ENCODE measurements around the gene LPAR1. TPM values are rescaled to one million over a fixed set of nuclear protein-coding genes. Genes with fewer than 3 reads are reported as not detected.

Gene LPAR1
- total and polyA plus RNA-seq, 2 of the 8 experiments (the other 6 are each of a cell fraction or from before 2014, with no cell fraction given), result 3.4 to 5.1 TPM

GRCh38 chr9:110971705-110972104 lies 66.6 kb downstream of the LPAR1 start:
- H3K9me3 ChIP-seq (ENCODE audit: insufficient read depth in 2 of 2, low read depth in 1 of 2, low read length in 1 of 2), result no peaks in the 10 kb centered on the region
- H2BK12ac ChIP-seq (ENCODE audit: low read depth, low read length), result no peak overlapping the region
- POLR2A ChIA-PET (ENCODE audit: partially characterized antibody), result no interaction called here
- CTCF ChIA-PET (ENCODE audit: partially characterized antibody), result no interaction called here
- H2BK20ac ChIP-seq (ENCODE audit: low read length), result 0 out of 2 replicates have a peak overlapping the region, but pooled peaks have one; percentile 11
- no peak overlapping the region for H4K91ac ChIP-seq (replicated peaks; ENCODE audit: insufficient read length, low read length)
- no peaks in the 10 kb centered on the region for H3K79me1 ChIP-seq (ENCODE audit: low read depth, low read length)
- H2AFZ ChIP-seq (ENCODE audit: low read length), result no peak overlapping the region; the same call in 1 of the 2 replicates
- FAIRE-seq (no peak), DNase-seq (ENCODE audit: low read depth in 1 of 2, low spot score in 2 of 2) (no peak)
- no peak overlapping the region for H4K5ac ChIP-seq (ENCODE audit: insufficient read length, low read depth, low read length)
- H3K4ac ChIP-seq (replicated peaks; ENCODE audit: insufficient read length, low read depth, low read length), result no peak overlapping the region
- no peak overlapping the region for H2AK5ac ChIP-seq (ENCODE audit: low read depth, low read length)
- H4K20me1 ChIP-seq (replicated peaks in 1 of 2; ENCODE audit: control insufficient read depth in 1 of 2, insufficient read depth in 2 of 2, low read length in 2 of 2), result no peaks in the 10 kb centered on the region
- no peaks in the 10 kb centered on the region for H3K79me2 ChIP-seq (ENCODE audit: control insufficient read depth in 1 of 2, insufficient read depth in 2 of 2, low read length in 2 of 2)
- peaks cover 0 to 2% (median under 1%) of the 10 kb centered on the region in 4 experiments; a peak in 2 of 7 replicates for H3K4me1 ChIP-seq (replicated peaks in 1 of 4; ENCODE audit: control insufficient read depth in 3 of 4, insufficient read depth in 4 of 4, low read length in 3 of 4)
- H2BK5ac ChIP-seq (ENCODE audit: low read depth, low read length), result no peak overlapping the region
- H3K56ac ChIP-seq (replicated peaks; ENCODE audit: insufficient read length, low read depth, low read length), result no peak overlapping the region
- WGBS, 2 experiments (ENCODE audit: extremely low coverage in 1 of 2, insufficient coverage in 1 of 2, insufficient read length in 1 of 2, insufficient replicate concordance in 2 of 2, low coverage in 1 of 2, low lambda C conversion rate in 2 of 2, missing lambda C conversion rate in 1 of 2), result 91% methylated on average over 5 of the region's 5 CpGs; no CpG with 5 or more reads in 1 of the 2 experiments
- H3K23ac ChIP-seq (ENCODE audit: insufficient read length), result no peak overlapping the region
- H3K36me3 ChIP-seq (ENCODE audit: control insufficient read depth in 2 of 4, insufficient read depth in 4 of 4, low read length in 3 of 4), result no peaks in the 10 kb centered on the region
- no peak overlapping the region for H3K14ac ChIP-seq (ENCODE audit: insufficient read length)
- no peaks in the 10 kb centered on the region for H3K27me3 ChIP-seq (replicated peaks in 1 of 4; ENCODE audit: control insufficient read depth in 3 of 4, extremely low read depth in 1 of 4, insufficient read depth in 3 of 4, low read length in 3 of 4)
- H3K4me3 ChIP-seq (ENCODE audit: extremely low read depth in 1 of 4, insufficient read depth in 2 of 4, low read depth in 3 of 4, low read length in 4 of 4), result no peak overlapping the region
- no peak overlapping the region for H3K27ac ChIP-seq (ENCODE audit: low read depth, low read length)
- no peak overlapping the region for H3K18ac ChIP-seq (ENCODE audit: extremely low read depth, low read length)
- no peak overlapping the region for H3K9ac ChIP-seq (replicated peaks in 1 of 4; ENCODE audit: extremely low read depth in 1 of 4, low read depth in 3 of 4, low read length in 3 of 4)
- H2BK120ac ChIP-seq (replicated peaks; ENCODE audit: low read depth, low read length), result no peak overlapping the region
- no peak overlapping the region for H3K4me2 ChIP-seq (ENCODE audit: insufficient read depth in 1 of 2, low read depth in 2 of 2, low read length in 2 of 2)
- H4K8ac ChIP-seq (ENCODE audit: extremely low read depth, insufficient read depth, low read length), result no peak overlapping the region
- no peaks in the 10 kb centered on the region; the same call in 1 of the 2 replicates for H3K23me2 ChIP-seq (ENCODE audit: low read depth, low read length)
- H2BK15ac ChIP-seq (ENCODE audit: low read length), result no peak overlapping the region
- TF ChIP-seq HDAC6 (IDR thresholded peaks at IDR 0.05; ENCODE audit: low read depth, low read length) (no peak), KDM5A (IDR thresholded peaks at IDR 0.05; ENCODE audit: low read length) (no peak), MAX (IDR thresholded peaks at IDR 0.05) (no peak), TEAD4 (IDR thresholded peaks at IDR 0.05; ENCODE audit: low read depth, low read length) (no peak), ASH2L (IDR thresholded peaks at IDR 0.05; ENCODE audit: low read length) (no peak)
